ENCODE results near the gene XRCC1.

XRCC1 gene

DNA sequence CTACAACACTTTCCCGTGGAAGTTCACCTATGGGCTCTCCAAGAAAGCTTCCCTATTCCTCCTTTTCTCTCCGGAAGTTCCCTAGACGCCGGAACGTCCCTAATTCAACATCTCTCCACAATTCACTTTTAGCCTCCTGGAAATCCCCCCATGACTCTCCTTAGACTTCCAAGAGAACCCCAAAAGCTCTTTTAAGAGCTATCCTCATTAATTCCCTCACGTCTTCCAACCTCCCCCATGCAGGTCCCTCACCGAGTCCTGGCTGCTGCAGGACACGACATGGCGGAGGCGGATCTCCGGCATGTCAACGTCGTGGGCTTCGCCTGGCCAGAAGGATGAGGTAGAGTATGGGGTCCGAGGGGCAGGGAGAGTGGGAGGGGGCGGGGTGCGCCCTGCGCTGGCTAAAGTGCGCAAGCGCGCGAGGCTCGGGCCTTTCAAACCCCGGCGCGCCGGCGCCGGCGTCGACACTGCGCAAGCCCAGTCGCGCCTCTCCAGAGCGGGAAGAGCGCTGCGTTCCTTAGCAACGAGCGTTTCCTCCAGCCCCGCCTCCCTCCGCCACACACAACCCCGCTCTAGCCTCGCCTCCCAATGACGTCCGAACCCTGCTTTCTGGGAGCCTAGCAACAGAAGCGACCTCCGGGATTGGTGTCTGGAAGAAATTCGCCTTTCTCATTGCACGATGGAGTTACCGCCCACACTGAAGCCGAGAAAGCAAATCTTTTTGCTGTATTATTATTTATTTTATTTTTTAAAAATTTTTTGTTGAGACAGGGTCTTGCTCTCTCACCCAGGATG is at the start of gene XRCC1, which contains the start of gene PINLYP:
TSS of gene XRCC1 (minus strand) at position 372 of the 795 bp plus-strand sequence. CDS start at position 303, 69 bp downstream.
TSS of gene PINLYP (plus strand) at position 646 of the 795 bp plus-strand sequence. CDS start 1,391 bp downstream, outside the sequence.
- Mint-ChIP-seq H3K4me1 (ENCODE audit: low read depth) (peaks cover 44% of the 10 kb centered on the region), H3K27me3 (no peaks in the 10 kb centered on the region), H3K36me3 (ENCODE audit: low read depth) (peaks cover 26% of the 10 kb centered on the region), H3K4me3 (peak within 1 kb of the TSS; percentile 94), H3K9me3 (no peaks in the 10 kb centered on the region), H3K27ac (peak within 1 kb of the TSS; percentile 94)
- intact Hi-C loops (cut with micrococcal nuclease): loop anchor here (1.0 kb wide), 1 partner anchor 21 kb away; the partner anchor contains the start of genes IRGQ and ZNF576

- Mint-ChIP-seq H3K9me3 (no peaks in the 10 kb centered on the region), H3K27ac (no peak overlapping the region), H3K27me3 (peaks cover 35% of the 10 kb centered on the region), H3K36me3 (ENCODE audit: low read depth) (no peaks in the 10 kb centered on the region), H3K4me1 (ENCODE audit: low read depth) (peaks cover 29% of the 10 kb centered on the region), H3K4me3 (no peak overlapping the region)
- intact Hi-C loops (cut with micrococcal nuclease): no loop called here
Measured at GRCh38 chr19:43624933-43625332, 49.6 kb upstream of the XRCC1 start.

DNA sequence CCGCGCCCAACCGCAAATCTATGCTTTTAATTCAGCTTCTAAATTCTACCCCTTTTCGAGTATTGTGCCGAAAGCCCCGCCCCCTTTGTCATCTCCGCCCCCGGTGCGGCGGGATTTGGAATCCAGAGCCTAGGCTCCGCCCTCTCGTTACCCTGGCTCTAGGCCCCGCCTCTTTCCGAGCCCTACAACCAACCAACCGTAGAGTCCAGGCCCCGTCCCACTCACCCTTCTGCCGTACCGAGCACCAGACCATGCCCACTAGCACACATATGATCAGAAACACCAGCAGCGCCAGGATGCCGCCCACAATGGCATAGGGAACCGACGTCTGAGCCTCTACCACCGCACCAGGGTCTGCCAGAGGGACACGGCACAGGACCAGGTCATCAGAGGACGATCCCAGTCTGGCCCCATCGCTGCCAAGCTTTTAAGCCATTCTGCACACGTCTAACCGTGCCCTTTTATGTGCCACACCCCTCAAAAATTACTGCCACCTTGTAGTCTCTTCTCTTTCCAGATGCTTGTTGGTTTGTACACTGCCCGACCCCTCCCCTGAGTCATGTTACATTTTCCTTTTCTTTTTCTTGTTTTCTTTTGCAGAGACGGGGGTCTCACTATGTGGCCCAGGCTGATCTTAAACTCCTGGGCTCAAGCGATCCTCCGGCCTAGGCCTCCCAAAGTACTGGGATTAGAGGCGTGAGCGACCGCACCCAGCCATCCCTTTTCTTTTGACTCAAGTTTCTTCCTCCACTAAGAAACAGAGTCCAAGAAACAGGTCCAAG is 48.8 kb upstream of the XRCC1 start:
- peaks cover 35% of the 10 kb centered on the region for H3K27me3 Mint-ChIP-seq
- peaks cover 35% of the 10 kb centered on the region for H3K4me1 Mint-ChIP-seq (ENCODE audit: low read depth)
- no peak overlapping the region for H3K4me3 Mint-ChIP-seq
- intact Hi-C loops (cut with micrococcal nuclease): no loop called here
- no peaks in the 10 kb centered on the region for H3K9me3 Mint-ChIP-seq
- H3K36me3 Mint-ChIP-seq (ENCODE audit: low read depth): peaks cover 8% of the 10 kb centered on the region
- no peak overlapping the region for H3K27ac Mint-ChIP-seq

GRCh38 chr19:43622956-43623355 is 47.6 kb upstream of the XRCC1 start:
- Mint-ChIP-seq H3K9me3 (no peaks in the 10 kb centered on the region), H3K27ac (no peak overlapping the region), H3K4me1 (ENCODE audit: low read depth) (peaks cover 39% of the 10 kb centered on the region), H3K4me3 (no peak overlapping the region), H3K27me3 (peaks cover 32% of the 10 kb centered on the region), H3K36me3 (ENCODE audit: low read depth) (peaks cover 9% of the 10 kb centered on the region)
- intact Hi-C loops (cut with micrococcal nuclease): no loop called here

- Mint-ChIP-seq H3K9me3 (no peaks in the 10 kb centered on the region), H3K4me3 (no peak overlapping the region), H3K4me1 (ENCODE audit: low read depth) (peaks cover 39% of the 10 kb centered on the region), H3K27ac (no peak overlapping the region), H3K27me3 (peaks cover 23% of the 10 kb centered on the region), H3K36me3 (ENCODE audit: low read depth) (peaks cover 9% of the 10 kb centered on the region)
- intact Hi-C loops (cut with micrococcal nuclease): no loop called here
Measured at GRCh38 chr19:43622070-43622469, 46.7 kb upstream of the XRCC1 start.

- Mint-ChIP-seq H3K36me3 (ENCODE audit: low read depth) (peaks cover 9% of the 10 kb centered on the region), H3K4me3 (peak overlapping the region; percentile 96), H3K9me3 (no peaks in the 10 kb centered on the region), H3K4me1 (ENCODE audit: low read depth) (peaks cover 22% of the 10 kb centered on the region), H3K27me3 (peaks cover 8% of the 10 kb centered on the region), H3K27ac (peak overlapping the region; percentile 97)
- intact Hi-C loops (cut with micrococcal nuclease): no loop called here
Measured at GRCh38 chr19:43620061-43621001, 45.0 kb upstream of the XRCC1 start.

GRCh38 chr19:43619262-43620060 is 44.1 kb upstream of the XRCC1 start, which contains the start of gene ZNF428:
Gene ZNF428 (minus strand): TSS chr19:43619629. CDS start chr19:43614304, 5,325 bp downstream.
- Mint-ChIP-seq H3K9me3 (no peaks in the 10 kb centered on the region), H3K27ac (peak within 1 kb of the TSS; percentile 97), H3K4me1 (ENCODE audit: low read depth) (peaks cover 20% of the 10 kb centered on the region), H3K27me3 (peaks cover 2% of the 10 kb centered on the region), H3K4me3 (peak within 1 kb of the TSS; percentile 96), H3K36me3 (ENCODE audit: low read depth) (peaks cover 10% of the 10 kb centered on the region)
- intact Hi-C loops (cut with micrococcal nuclease): loop anchor here (1.0 kb wide), 1 partner anchor 23 kb away; the partner anchor contains the start of genes IRGQ and ZNF576

DNA sequence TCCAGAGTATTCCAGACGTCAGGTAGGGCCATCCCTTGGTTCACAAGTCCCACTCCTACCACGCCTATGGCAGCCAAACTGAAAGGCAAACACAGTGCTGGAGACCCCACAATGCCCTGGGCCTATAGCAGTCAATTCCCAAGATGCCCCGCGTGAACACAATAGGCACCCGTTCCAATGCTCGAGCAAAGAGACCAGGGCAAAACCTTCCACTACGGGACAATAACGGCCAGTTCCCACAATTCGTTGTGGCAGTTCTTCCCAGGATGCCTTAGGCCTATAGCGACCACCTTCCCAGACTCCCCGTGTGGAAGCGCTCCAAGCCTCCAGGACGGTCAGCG is 43.6 kb upstream of the XRCC1 start:
- intact Hi-C loops (cut with micrococcal nuclease): loop anchor here (1.0 kb wide), 1 partner anchor 23 kb away; the partner anchor contains the start of genes IRGQ and ZNF576
- Mint-ChIP-seq H3K4me3 (peak overlapping the region; percentile 96), H3K27ac (peak overlapping the region; percentile 97), H3K36me3 (ENCODE audit: low read depth) (peaks cover 16% of the 10 kb centered on the region), H3K9me3 (no peaks in the 10 kb centered on the region), H3K27me3 (no peaks in the 10 kb centered on the region), H3K4me1 (ENCODE audit: low read depth) (peaks cover 20% of the 10 kb centered on the region)

- intact Hi-C loops (cut with micrococcal nuclease): no loop called here
- Mint-ChIP-seq H3K9me3 (no peaks in the 10 kb centered on the region), H3K36me3 (ENCODE audit: low read depth) (peaks cover 35% of the 10 kb centered on the region), H3K27me3 (no peaks in the 10 kb centered on the region), H3K4me3 (no peak overlapping the region), H3K4me1 (ENCODE audit: low read depth) (peaks cover 20% of the 10 kb centered on the region), H3K27ac (no peak overlapping the region)
Measured at GRCh38 chr19:43616954-43617353, 41.6 kb upstream of the XRCC1 start.

GRCh38 chr19:43616306-43616705 is 41.0 kb upstream of the XRCC1 start:
- Mint-ChIP-seq H3K27ac (no peak overlapping the region), H3K27me3 (no peaks in the 10 kb centered on the region), H3K4me3 (no peak overlapping the region), H3K36me3 (ENCODE audit: low read depth) (peaks cover 42% of the 10 kb centered on the region), H3K4me1 (ENCODE audit: low read depth) (peaks cover 20% of the 10 kb centered on the region), H3K9me3 (no peaks in the 10 kb centered on the region)
- intact Hi-C loops (cut with micrococcal nuclease): no loop called here

- no peak overlapping the region for H3K27ac Mint-ChIP-seq
Measured at GRCh38 chr19:43612374-43612773, 37.0 kb upstream of the XRCC1 start.

DNA sequence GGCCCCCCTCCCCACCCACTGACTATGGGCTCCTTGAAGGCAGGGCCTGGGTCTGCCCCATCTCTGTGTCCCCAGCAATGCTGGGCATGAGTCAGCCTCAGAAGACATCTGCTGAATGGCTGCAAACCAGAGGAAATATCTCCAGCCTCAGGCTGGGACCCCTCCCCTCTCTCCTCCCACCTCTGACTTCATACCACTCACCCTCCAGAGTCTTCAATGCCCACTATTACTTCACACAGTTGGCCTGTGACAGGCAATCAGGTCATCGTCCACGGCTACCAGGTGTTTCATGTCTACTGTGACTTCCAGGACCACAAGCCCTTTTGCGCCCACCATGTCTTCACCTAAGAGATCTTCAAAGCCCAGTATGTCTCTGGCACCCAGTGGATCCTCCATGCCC is 36.5 kb upstream of the XRCC1 start, which contains the start of gene SRRM5:
TSS of gene SRRM5 (plus strand) at position 301 of the 400 bp plus-strand sequence. CDS start at position 335, 34 bp downstream.
- no peak within 1 kb of the TSS for H3K27ac Mint-ChIP-seq
- intact Hi-C loops (cut with micrococcal nuclease): no loop called here
- peaks cover 6% of the 10 kb centered on the region for H3K4me1 Mint-ChIP-seq (ENCODE audit: low read depth)

More at GRCh38 chr19:43612374-43612773, 37.0 kb upstream of the XRCC1 start:
- H3K4me1 Mint-ChIP-seq (ENCODE audit: low read depth): peaks cover 2% of the 10 kb centered on the region
- no peaks in the 10 kb centered on the region for H3K9me3 Mint-ChIP-seq
- no peak overlapping the region for H3K4me3 Mint-ChIP-seq
- no peaks in the 10 kb centered on the region for H3K27me3 Mint-ChIP-seq
- H3K36me3 Mint-ChIP-seq (ENCODE audit: low read depth): peaks cover 42% of the 10 kb centered on the region
- intact Hi-C loops (cut with micrococcal nuclease): no loop called here

More for the DNA sequence above, 36.5 kb upstream of the XRCC1 start, which contains the start of gene SRRM5:
- Mint-ChIP-seq H3K9me3 (no peaks in the 10 kb centered on the region), H3K4me3 (no peak within 1 kb of the TSS), H3K27me3 (no peaks in the 10 kb centered on the region), H3K36me3 (ENCODE audit: low read depth) (peaks cover 47% of the 10 kb centered on the region)

Data from dendritic cell treated with granulocyte-macrophage colony-stimulating factor and Interleukin-4, amounts not matched to agents 40 ng/mL and 50 ng/mL, for 4 days (primary cell).